GM12878 (cell line): ENCODE results near the gene FXYD7. TPM values are rescaled to one million over a fixed set of nuclear protein-coding genes. Genes with fewer than 3 reads are reported as not detected.
A peak's percentile ranks its signal among the peaks of the same experiment; 100 is the strongest.

Experiments
- BCL11A ChIP-seq: IDR thresholded peaks from 2 replicates; pipeline ENCODE4 v1.6.1; 2011; ENCODE audit warnings: low read depth, low read length
- BHLHE40 ChIP-seq, 2 experiments: fragments of 450-650 bp in 1 of 2; IDR thresholded peaks; 2 replicates each; pipeline ENCODE4 v1.6.1; 2011 to 2017; ENCODE audit warnings: low read depth in 2 of 2, borderline replicate concordance in 1 of 2, improper control_type of control experiment in 1 of 2, low read length in 1 of 2, mild to moderate bottlenecking in 1 of 2
- CBFB ChIP-seq: IDR thresholded peaks from 2 replicates; pipeline ENCODE4 v1.6.1; 2016; ENCODE audit warnings: antibody characterized with exemption, low read depth
- CREB1 ChIP-seq: IDR thresholded peaks from 2 replicates; pipeline ENCODE4 v1.6.1; 2012; ENCODE audit warnings: low read depth, mild to moderate bottlenecking, inconsistent platforms
- DPF2 ChIP-seq: fragments of 450-650 bp; IDR thresholded peaks from 2 replicates; pipeline ENCODE4 v1.6.1; 2017; ENCODE audit warnings: mild to moderate bottlenecking
- ETV6 ChIP-seq, 2 experiments: fragments of 450-650 bp in 1 of 2; IDR thresholded peaks in 1 of 2; conservative IDR thresholded peaks in 1 of 2; 2 replicates each; pipeline ENCODE4 v1.6.1; 2014; ENCODE audit warnings: antibody characterized with exemption in 1 of 2, borderline replicate concordance in 1 of 2, low read depth in 1 of 2, mild to moderate bottlenecking in 1 of 2, moderate library complexity in 1 of 2
- FOXK2 ChIP-seq: fragments of 450-650 bp; IDR thresholded peaks from 2 replicates; pipeline ENCODE4 v1.6.1; 2017; ENCODE audit warnings: mild to moderate bottlenecking, moderate library complexity
- JUNB ChIP-seq: IDR thresholded peaks from 2 replicates; pipeline ENCODE4 v1.6.1; 2016; ENCODE audit warnings: antibody characterized with exemption, mild to moderate bottlenecking
- MEF2A ChIP-seq: IDR thresholded peaks from 2 replicates; pipeline ENCODE4 v1.6.1; 2011; ENCODE audit warnings: low read depth, mild to moderate bottlenecking, low read length, moderate library complexity; ENCODE audit not compliant: insufficient read depth
- MEF2B ChIP-seq: fragments of 450-650 bp; IDR thresholded peaks from 2 replicates; pipeline ENCODE4 v1.6.1; 2018; ENCODE audit warnings: mild to moderate bottlenecking, moderate library complexity; ENCODE audit not compliant: partially characterized antibody, poor library complexity, severe bottlenecking
- MTA2 ChIP-seq: fragments of 450-650 bp; IDR thresholded peaks from 2 replicates; pipeline ENCODE4 v1.6.1; 2016; ENCODE audit warnings: low read depth, mild to moderate bottlenecking, moderate library complexity
- NFIC ChIP-seq: IDR thresholded peaks from 2 replicates; pipeline ENCODE4 v1.6.1; 2012; ENCODE audit warnings: low read depth, mild to moderate bottlenecking, inconsistent platforms, low read length, moderate library complexity
- NR2C2 ChIP-seq: IDR thresholded peaks from 2 replicates; pipeline ENCODE4 v1.6.1; 2011; ENCODE audit warnings: borderline replicate concordance, low read depth; ENCODE audit not compliant: control insufficient read depth, insufficient read length
- PAX5 ChIP-seq: IDR thresholded peaks from 2 replicates; pipeline ENCODE4 v1.6.1; 2011; ENCODE audit warnings: low read depth, low read length, borderline replicate concordance
- RB1 ChIP-seq: fragments of 450-650 bp; formaldehyde crosslinking; IDR thresholded peaks from 2 replicates; pipeline ENCODE4 v1.6.1; 2017; ENCODE audit warnings: mild to moderate bottlenecking, borderline replicate concordance
- RBBP5 ChIP-seq: fragments of 200-600 bp; sonication (generic); conservative IDR thresholded peaks from 2 replicates; pipeline ENCODE4 v1.6.1; 2016
- RUNX3 ChIP-seq: IDR thresholded peaks from 2 replicates; pipeline ENCODE4 v1.6.1; 2012; ENCODE audit warnings: low read length, inconsistent platforms
- SMAD1 ChIP-seq: fragments of 450-650 bp; IDR thresholded peaks from 2 replicates; pipeline ENCODE4 v1.6.1; 2018; ENCODE audit warnings: mild to moderate bottlenecking, low read depth; ENCODE audit not compliant: partially characterized antibody
- SMAD5 ChIP-seq: IDR thresholded peaks from 2 replicates; pipeline ENCODE4 v1.6.1; 2016; ENCODE audit warnings: antibody characterized with exemption, low read depth
- STAT1 ChIP-seq: fragments of 450-650 bp; conservative IDR thresholded peaks from 2 replicates; pipeline ENCODE4 v1.6.1; 2014; ENCODE audit warnings: antibody characterized with exemption, mild to moderate bottlenecking
- WRNIP1 ChIP-seq: IDR thresholded peaks from 2 replicates; pipeline ENCODE4 v1.6.1; 2011; ENCODE audit warnings: low read depth, low read length, improper control_type of control experiment, borderline replicate concordance
- ZBED1 ChIP-seq: IDR thresholded peaks from 2 replicates; pipeline ENCODE4 v1.6.1; 2016; ENCODE audit warnings: borderline replicate concordance
- ZNF24 ChIP-seq: fragments of 450-650 bp; IDR thresholded peaks from 2 replicates; pipeline ENCODE4 v1.6.1; 2017; ENCODE audit warnings: antibody characterized with exemption, mild to moderate bottlenecking
- polyA plus RNA-seq, 11 experiments: library from polyadenylated mRNA; depleted of rRNA in 4 of 11; unstranded in 6 of 11; stranded (reverse) in 5 of 11; fragments of >200 nt; fragmentation: Nextera tagmentation in 4 of 11; fragmentation: Illumina TruSeq in 1 of 11; extraction: Ambion mirVana in 4 of 11; extraction: Trizol in 1 of 11; gene quantifications; 1 replicate in 1 of 11; 2 replicates in 10 of 11; pipeline versions ENCODE4 v1.2.1 to v1.2.3, GENCODE V29; 2011 to 2016; ENCODE audit warnings: inconsistent platforms in 2 of 11, missing spikeins in 2 of 11, low read depth in 1 of 11
- total RNA-seq, 4 experiments: library from RNA; depleted of rRNA in 3 of 4; stranded (reverse); fragments of >200 nt in 3 of 4; fragmentation: Illumina TruSeq in 1 of 4; extraction: Trizol in 1 of 4; gene quantifications; 2 replicates each; pipeline versions ENCODE4 v1.2.1 to v1.2.3, GENCODE V29; 2013 to 2021
- TF ChIP-seq, protein P1 (sequence below), 3 experiments: IDR thresholded peaks in 2 of 3; conservative IDR thresholded peaks in 1 of 3; 2 replicates each; pipeline ENCODE4 v1.5.1; 2011; ENCODE audit warnings: low read depth in 3 of 3, low read length in 3 of 3, mild to moderate bottlenecking in 3 of 3, control low read depth in 2 of 3, moderate library complexity in 2 of 3, inconsistent platforms in 1 of 3, mixed read lengths in 1 of 3; ENCODE audit not compliant: control insufficient read depth in 2 of 3, insufficient read depth in 1 of 3; ENCODE audit errors: extremely low read depth in 1 of 3
- TF ChIP-seq, protein P2 (sequence below): IDR thresholded peaks from 2 replicates; pipeline ENCODE4 v1.6.1; 2011; ENCODE audit warnings: low read depth, low read length, improper control_type of control experiment, borderline replicate concordance
- TF ChIP-seq, protein P3 (sequence below): fragments of 450-650 bp; IDR thresholded peaks from 2 replicates; pipeline ENCODE4 v1.6.1; 2017; ENCODE audit warnings: mild to moderate bottlenecking, moderate library complexity

FXYD7 gene
- total and polyA plus RNA-seq, 10 of the 15 experiments (the other 5 are each of a cell fraction or from before 2014, with no cell fraction given), result 0.07 to 0.28 (median 0.12) TPM; not detected in 7

- no peak for TF ChIP-seq ZBED1
- no peak for TF ChIP-seq RUNX3
- no peak for TF ChIP-seq JUNB
- TF ChIP-seq WRNIP1, result no peak
- no peak for TF ChIP-seq MEF2A
- TF ChIP-seq CBFB, result no peak
- no peak for TF ChIP-seq BCL11A
- no peak for TF ChIP-seq STAT1
- TF ChIP-seq CREB1, result no peak
- TF ChIP-seq, protein P1, sequence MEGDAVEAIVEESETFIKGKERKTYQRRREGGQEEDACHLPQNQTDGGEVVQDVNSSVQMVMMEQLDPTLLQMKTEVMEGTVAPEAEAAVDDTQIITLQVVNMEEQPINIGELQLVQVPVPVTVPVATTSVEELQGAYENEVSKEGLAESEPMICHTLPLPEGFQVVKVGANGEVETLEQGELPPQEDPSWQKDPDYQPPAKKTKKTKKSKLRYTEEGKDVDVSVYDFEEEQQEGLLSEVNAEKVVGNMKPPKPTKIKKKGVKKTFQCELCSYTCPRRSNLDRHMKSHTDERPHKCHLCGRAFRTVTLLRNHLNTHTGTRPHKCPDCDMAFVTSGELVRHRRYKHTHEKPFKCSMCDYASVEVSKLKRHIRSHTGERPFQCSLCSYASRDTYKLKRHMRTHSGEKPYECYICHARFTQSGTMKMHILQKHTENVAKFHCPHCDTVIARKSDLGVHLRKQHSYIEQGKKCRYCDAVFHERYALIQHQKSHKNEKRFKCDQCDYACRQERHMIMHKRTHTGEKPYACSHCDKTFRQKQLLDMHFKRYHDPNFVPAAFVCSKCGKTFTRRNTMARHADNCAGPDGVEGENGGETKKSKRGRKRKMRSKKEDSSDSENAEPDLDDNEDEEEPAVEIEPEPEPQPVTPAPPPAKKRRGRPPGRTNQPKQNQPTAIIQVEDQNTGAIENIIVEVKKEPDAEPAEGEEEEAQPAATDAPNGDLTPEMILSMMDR (IDR thresholded peaks at IDR 0.05 in 2 of 3, conservative IDR thresholded peaks at IDR 0.05 in 1 of 3; ENCODE audit: control insufficient read depth in 2 of 3, extremely low read depth in 1 of 3, insufficient read depth in 1 of 3, low read depth in 3 of 3, low read length in 3 of 3), result no peak
- TF ChIP-seq BHLHE40 (IDR thresholded peaks at IDR 0.05; ENCODE audit: borderline replicate concordance in 1 of 2, low read depth in 2 of 2, low read length in 1 of 2), result peak in 1 of 2 experiments; percentile 35; a peak in 1 of 4 replicates
- no peak for TF ChIP-seq FOXK2
- peak; percentile 42; the same call in 1 of the 2 replicates for TF ChIP-seq MTA2
- peak; percentile 12 for TF ChIP-seq MEF2B
- TF ChIP-seq RBBP5, result no peak
- no peak for TF ChIP-seq SMAD5
- no peak for TF ChIP-seq NR2C2
- TF ChIP-seq, protein P2, sequence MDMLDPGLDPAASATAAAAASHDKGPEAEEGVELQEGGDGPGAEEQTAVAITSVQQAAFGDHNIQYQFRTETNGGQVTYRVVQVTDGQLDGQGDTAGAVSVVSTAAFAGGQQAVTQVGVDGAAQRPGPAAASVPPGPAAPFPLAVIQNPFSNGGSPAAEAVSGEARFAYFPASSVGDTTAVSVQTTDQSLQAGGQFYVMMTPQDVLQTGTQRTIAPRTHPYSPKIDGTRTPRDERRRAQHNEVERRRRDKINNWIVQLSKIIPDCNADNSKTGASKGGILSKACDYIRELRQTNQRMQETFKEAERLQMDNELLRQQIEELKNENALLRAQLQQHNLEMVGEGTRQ, result no peak
- TF ChIP-seq DPF2, result no peak
- no peak for TF ChIP-seq ZNF24
- no peak for TF ChIP-seq RB1
- no peak for TF ChIP-seq PAX5
- no peak for TF ChIP-seq ETV6 (conservative IDR thresholded peaks at IDR 0.05 in 1 of 2, IDR thresholded peaks at IDR 0.05 in 1 of 2; ENCODE audit: borderline replicate concordance in 1 of 2, low read depth in 1 of 2)
- no peak for TF ChIP-seq NFIC
- no peak for TF ChIP-seq SMAD1
- TF ChIP-seq, protein P3, sequence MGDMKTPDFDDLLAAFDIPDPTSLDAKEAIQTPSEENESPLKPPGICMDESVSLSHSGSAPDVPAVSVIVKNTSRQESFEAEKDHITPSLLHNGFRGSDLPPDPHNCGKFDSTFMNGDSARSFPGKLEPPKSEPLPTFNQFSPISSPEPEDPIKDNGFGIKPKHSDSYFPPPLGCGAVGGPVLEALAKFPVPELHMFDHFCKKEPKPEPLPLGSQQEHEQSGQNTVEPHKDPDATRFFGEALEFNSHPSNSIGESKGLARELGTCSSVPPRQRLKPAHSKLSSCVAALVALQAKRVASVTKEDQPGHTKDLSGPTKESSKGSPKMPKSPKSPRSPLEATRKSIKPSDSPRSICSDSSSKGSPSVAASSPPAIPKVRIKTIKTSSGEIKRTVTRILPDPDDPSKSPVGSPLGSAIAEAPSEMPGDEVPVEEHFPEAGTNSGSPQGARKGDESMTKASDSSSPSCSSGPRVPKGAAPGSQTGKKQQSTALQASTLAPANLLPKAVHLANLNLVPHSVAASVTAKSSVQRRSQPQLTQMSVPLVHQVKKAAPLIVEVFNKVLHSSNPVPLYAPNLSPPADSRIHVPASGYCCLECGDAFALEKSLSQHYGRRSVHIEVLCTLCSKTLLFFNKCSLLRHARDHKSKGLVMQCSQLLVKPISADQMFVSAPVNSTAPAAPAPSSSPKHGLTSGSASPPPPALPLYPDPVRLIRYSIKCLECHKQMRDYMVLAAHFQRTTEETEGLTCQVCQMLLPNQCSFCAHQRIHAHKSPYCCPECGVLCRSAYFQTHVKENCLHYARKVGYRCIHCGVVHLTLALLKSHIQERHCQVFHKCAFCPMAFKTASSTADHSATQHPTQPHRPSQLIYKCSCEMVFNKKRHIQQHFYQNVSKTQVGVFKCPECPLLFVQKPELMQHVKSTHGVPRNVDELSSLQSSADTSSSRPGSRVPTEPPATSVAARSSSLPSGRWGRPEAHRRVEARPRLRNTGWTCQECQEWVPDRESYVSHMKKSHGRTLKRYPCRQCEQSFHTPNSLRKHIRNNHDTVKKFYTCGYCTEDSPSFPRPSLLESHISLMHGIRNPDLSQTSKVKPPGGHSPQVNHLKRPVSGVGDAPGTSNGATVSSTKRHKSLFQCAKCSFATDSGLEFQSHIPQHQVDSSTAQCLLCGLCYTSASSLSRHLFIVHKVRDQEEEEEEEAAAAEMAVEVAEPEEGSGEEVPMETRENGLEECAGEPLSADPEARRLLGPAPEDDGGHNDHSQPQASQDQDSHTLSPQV, result no peak
Observed at GRCh38 chr19:35136977-35137702, 5.9 kb upstream of the FXYD7 start (continued).
